CD14-positive monocyte (primary cell): ENCODE measurements around the gene WASF2. TPM values are rescaled to one million over a fixed set of nuclear protein-coding genes. Genes with fewer than 3 reads are reported as not detected.
A peak's percentile ranks its signal among the peaks of the same experiment; 100 is the strongest.

Experiments used
- DNase-seq, 3 donors: peaks; one replicate each; pipeline ENCODE4 v3.0.0-alpha.2; 2011 to 2022
- H2AFZ ChIP-seq: 2 replicates; pipeline ENCODE4 v1.6.0; 2012; ENCODE audit warnings: mild to moderate bottlenecking, low read depth, low read length, inconsistent platforms; ENCODE audit not compliant: insufficient read depth, poor library complexity, severe bottlenecking
- H3K27ac ChIP-seq, 2 donors: 1 replicate in 1 of 2; 2 replicates in 1 of 2; pipeline ENCODE4 v1.5.1; 2012 to 2013; ENCODE audit warnings: low read length in 2 of 2, control low read depth in 1 of 2, inconsistent platforms in 1 of 2, low read depth in 1 of 2, mild to moderate bottlenecking in 1 of 2
- H3K27me3 ChIP-seq, 2 donors: one replicate each; pipeline versions ENCODE4 v1.6.0 to v1.6.1; 2011 to 2013; ENCODE audit warnings: low read length in 2 of 2; ENCODE audit not compliant: control insufficient read depth in 2 of 2, insufficient read depth in 2 of 2
- H3K36me3 ChIP-seq, 2 donors: replicated peaks in 1 of 2; 1 replicate in 1 of 2; 2 replicates in 1 of 2; pipeline versions ENCODE4 v1.5.1 to v1.6.1; 2012 to 2013; ENCODE audit warnings: low read length in 2 of 2, control low read depth in 1 of 2, inconsistent platforms in 1 of 2, mild to moderate bottlenecking in 1 of 2; ENCODE audit not compliant: insufficient read depth in 2 of 2, control insufficient read depth in 1 of 2
- H3K4me1 ChIP-seq, 2 donors: 1 replicate in 1 of 2; 2 replicates in 1 of 2; pipeline versions ENCODE4 v1.5.1 to v1.6.1; 2012 to 2013; ENCODE audit warnings: low read length in 2 of 2, control low read depth in 1 of 2, inconsistent platforms in 1 of 2, mild to moderate bottlenecking in 1 of 2, moderate library complexity in 1 of 2; ENCODE audit not compliant: insufficient read depth in 2 of 2, control insufficient read depth in 1 of 2
- H3K4me2 ChIP-seq: replicated peaks from 2 replicates; pipeline ENCODE3; 2012; ENCODE audit warnings: low read length, moderate library complexity, mild to moderate bottlenecking; ENCODE audit not compliant: poor library complexity, severe bottlenecking; ENCODE audit errors: extremely low read depth
- H3K4me3 ChIP-seq, 3 experiments: fragments of 200-600 bp in 1 of 3; sonication (generic) in 1 of 3; replicated peaks in 1 of 3; 1 replicate in 2 of 3; 2 replicates in 1 of 3; pipeline ENCODE4 v1.5.1; 2011 to 2013; ENCODE audit warnings: low read length in 3 of 3, mild to moderate bottlenecking in 3 of 3, control low read depth in 2 of 3, low read depth in 2 of 3, inconsistent platforms in 1 of 3, moderate library complexity in 1 of 3
- H3K79me2 ChIP-seq: 2 replicates; pipeline ENCODE4 v1.6.0; 2012; ENCODE audit warnings: mild to moderate bottlenecking, control low read depth, inconsistent platforms, low read length, moderate library complexity; ENCODE audit not compliant: insufficient read depth
- H3K9ac ChIP-seq: 2 replicates; pipeline ENCODE4 v1.6.0; 2017; ENCODE audit warnings: low read length, mild to moderate bottlenecking; ENCODE audit not compliant: insufficient read depth, poor library complexity, severe bottlenecking
- H3K9me3 ChIP-seq, 2 donors: replicated peaks in 1 of 2; 1 replicate in 1 of 2; 2 replicates in 1 of 2; pipeline versions ENCODE4 v1.5.1 to v1.6.1; 2012 to 2013; ENCODE audit warnings: low read length in 2 of 2, control low read depth in 1 of 2; ENCODE audit not compliant: control insufficient read depth in 1 of 2, insufficient read depth in 1 of 2
- H4K20me1 ChIP-seq: 2 replicates; pipeline ENCODE4 v1.6.0; 2012; ENCODE audit warnings: mild to moderate bottlenecking, low read length, control low read depth, moderate library complexity; ENCODE audit not compliant: insufficient read depth
- H3K27ac Mint-ChIP-seq, 7 donors: one replicate each; pipeline ENCODE4 v1.8.0; 2020; ENCODE audit warnings: mild to moderate bottlenecking in 7 of 7, mixed read lengths in 7 of 7, moderate library complexity in 6 of 7, inconsistent platforms in 2 of 7
- H3K27me3 Mint-ChIP-seq, 3 donors: one replicate each; pipeline ENCODE4 v1.8.0; 2021 to 2022; ENCODE audit warnings: low read depth in 3 of 3, mild to moderate bottlenecking in 3 of 3, mixed read lengths in 3 of 3, moderate library complexity in 3 of 3, inconsistent platforms in 1 of 3
- H3K36me3 Mint-ChIP-seq, 2 donors: one replicate each; pipeline ENCODE4 v1.8.0; 2020; ENCODE audit warnings: mixed read lengths in 2 of 2, inconsistent platforms in 1 of 2, mild to moderate bottlenecking in 1 of 2
- H3K4me1 Mint-ChIP-seq: one replicate; pipeline ENCODE4 v1.8.0; 2020; ENCODE audit warnings: mild to moderate bottlenecking, mixed read lengths
- H3K4me3 Mint-ChIP-seq, 2 donors: one replicate each; pipeline ENCODE4 v1.8.0; 2020; ENCODE audit warnings: mild to moderate bottlenecking in 2 of 2, mixed read lengths in 2 of 2, moderate library complexity in 1 of 2
- H3K9me3 Mint-ChIP-seq, 7 donors: one replicate each; pipeline ENCODE4 v1.8.0; 2020 to 2022; ENCODE audit warnings: mixed read lengths in 7 of 7, mild to moderate bottlenecking in 6 of 7, moderate library complexity in 6 of 7, inconsistent platforms in 2 of 7
- CTCF ChIP-seq: fragments of 200-600 bp; IDR thresholded peaks from one replicate; pipeline ENCODE4 v1.8.0; 2022; ENCODE audit warnings: antibody characterized with exemption, mild to moderate bottlenecking
- WGBS: methylation state at CpG from one replicate; pipeline ENCODE4 v1.1.5; 2013; ENCODE audit warnings: missing lambda C conversion rate; ENCODE audit not compliant: insufficient coverage; 5-methylcytosine and 5-hydroxymethylcytosine counted together
- intact Hi-C, 2 donors: fragments of 100-400 bp; cut with micrococcal nuclease; formaldehyde crosslinking; loops; one replicate each; pipeline versions ENCODE4 v1.15.0 to v1.15.1; 2023
- polyA plus RNA-seq, 3 donors: library from polyadenylated mRNA; depleted of rRNA in 1 of 3; unstranded in 2 of 3; stranded (reverse) in 1 of 3; fragments of 300-500 nt in 2 of 3; fragments of >200 nt in 1 of 3; fragmentation: Illumina TruSeq in 2 of 3; gene quantifications; 1 replicate in 2 of 3; 2 replicates in 1 of 3; pipeline ENCODE4 v1.2.3, GENCODE V29; 2012 to 2021

Gene WASF2
- polyA plus RNA-seq, 3 donors = 53.5 to 91.6 (median 86.4) TPM

DNA sequence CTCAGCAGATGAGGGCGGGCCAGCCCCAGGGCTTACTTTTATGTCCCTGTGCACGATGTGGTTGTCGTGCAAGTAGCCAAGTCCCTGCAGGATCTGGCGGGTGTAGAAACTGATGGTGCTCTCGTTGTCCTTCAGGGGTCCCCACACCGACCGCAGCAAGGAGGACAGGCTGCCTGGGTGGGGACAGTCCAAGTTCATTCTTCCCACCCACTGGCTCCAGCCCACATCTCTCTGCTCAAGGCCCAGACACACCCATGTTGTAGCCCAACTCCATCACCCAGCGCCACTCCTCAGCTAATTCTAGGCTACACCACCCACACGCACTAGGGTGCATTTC, 130.2 kb downstream of the WASF2 start:
- Histone ChIP-seq H4K20me1 (peaks cover 16% of the 10 kb centered on the region), H3K36me3 (peaks cover 6 to 38% of the 10 kb centered on the region in 2 donors), H3K9me3 (no peaks in the 10 kb centered on the region), H3K79me2 (no peaks in the 10 kb centered on the region), H3K4me3 (peak overlapping the region in 1 of 3 experiments; percentile 76), H3K4me2 (peak overlapping the region; percentile 79), H3K27ac (no peak overlapping the region), H2AFZ (no peak overlapping the region), H3K27me3 (peaks cover 0 to 20% of the 10 kb centered on the region in 2 donors), H3K9ac (no peak overlapping the region), H3K4me1 (peaks cover 23 to 37% of the 10 kb centered on the region in 2 donors)
- Mint-ChIP-seq H3K4me1 (peaks cover 34% of the 10 kb centered on the region), H3K27me3 (peaks cover 16 to 35% (median 32%) of the 10 kb centered on the region in 3 donors), H3K36me3 (peaks cover 30 to 82% of the 10 kb centered on the region in 2 donors), H3K9me3 (peaks cover 0 to 2% (median 0%) of the 10 kb centered on the region in 7 donors), H3K27ac (no peak overlapping the region), H3K4me3 (peak overlapping the region; percentile 74 to 91)
- no peak for DNase-seq
- 71% methylated on average over 9 of the region's 9 CpGs for WGBS
- no peak for TF ChIP-seq CTCF
- intact Hi-C loops = loop anchor here (2.0 to 5.0 kb wide), 2 partner anchors 35 to 38 kb away; no protein-coding TSS in a partner anchor

DNA sequence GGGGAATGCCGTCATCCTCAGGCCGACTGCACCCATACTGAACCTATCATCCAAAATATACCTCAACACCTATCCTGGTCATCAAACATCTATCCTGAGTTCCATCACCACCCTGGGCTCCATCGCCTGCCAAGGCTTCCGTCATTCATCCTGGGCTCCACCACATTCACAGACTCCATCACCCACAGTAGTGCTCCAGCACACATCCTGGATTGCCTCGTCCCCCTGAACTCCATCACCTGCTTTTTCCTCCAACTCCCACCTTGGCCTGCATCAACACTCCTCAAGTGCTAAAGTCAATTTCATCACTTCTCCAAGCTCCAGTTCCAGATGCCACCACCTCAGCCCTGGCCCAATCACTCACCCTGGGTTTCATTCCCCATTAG, 131.0 kb downstream of the WASF2 start:
- Mint-ChIP-seq H3K4me3 (peak overlapping the region in 1 of 2 donors; percentile 65), H3K9me3 (peaks cover 0 to 2% (median 0%) of the 10 kb centered on the region in 7 donors), H3K27ac (peak overlapping the region in 1 of 7 donors; percentile 77), H3K36me3 (peaks cover 30 to 78% of the 10 kb centered on the region in 2 donors), H3K27me3 (peaks cover 16 to 35% (median 32%) of the 10 kb centered on the region in 3 donors), H3K4me1 (peaks cover 28% of the 10 kb centered on the region)
- H4K20me1 ChIP-seq = peaks cover 13% of the 10 kb centered on the region
- H3K27ac ChIP-seq = no peak overlapping the region
- H3K4me1 ChIP-seq = peaks cover 21 to 32% of the 10 kb centered on the region in 2 donors
- peaks cover 6 to 33% of the 10 kb centered on the region in 2 donors for H3K36me3 ChIP-seq
- no peak overlapping the region for H2AFZ ChIP-seq
- no peak overlapping the region for H3K4me2 ChIP-seq
- no peaks in the 10 kb centered on the region for H3K79me2 ChIP-seq
- intact Hi-C loops = loop anchor here (2.0 to 5.0 kb wide), 2 partner anchors 36 to 38 kb away; no protein-coding TSS in a partner anchor
- H3K4me3 ChIP-seq = no peak overlapping the region
- H3K9ac ChIP-seq = no peak overlapping the region
- DNase-seq = no peak
- no peaks in the 10 kb centered on the region for H3K9me3 ChIP-seq
- 98% methylated on average over 5 of the region's 5 CpGs for WGBS
- TF ChIP-seq CTCF = no peak
- H3K27me3 ChIP-seq = peaks cover 0 to 20% of the 10 kb centered on the region in 2 donors
